Amygdala (tissue), 56 donors: ENCODE results near the gene YIPF2.

ENCODE experiments used
- DNase-seq, 56 donors: peaks; one replicate each; lab custom pipeline; 2025; lab: John Stamatoyannopoulos, UW

YIPF2 gene

GRCh38 chr19:10913716-10914340 lies 14.6 kb downstream of the YIPF2 start:
- DNase-seq = no peak

- DNase-seq = no peak
Measured at GRCh38 chr19:10912619-10913018, 15.8 kb downstream of the YIPF2 start.

GRCh38 chr19:10911579-10912363 lies 16.7 kb downstream of the YIPF2 start:
- no peak for DNase-seq

DNA sequence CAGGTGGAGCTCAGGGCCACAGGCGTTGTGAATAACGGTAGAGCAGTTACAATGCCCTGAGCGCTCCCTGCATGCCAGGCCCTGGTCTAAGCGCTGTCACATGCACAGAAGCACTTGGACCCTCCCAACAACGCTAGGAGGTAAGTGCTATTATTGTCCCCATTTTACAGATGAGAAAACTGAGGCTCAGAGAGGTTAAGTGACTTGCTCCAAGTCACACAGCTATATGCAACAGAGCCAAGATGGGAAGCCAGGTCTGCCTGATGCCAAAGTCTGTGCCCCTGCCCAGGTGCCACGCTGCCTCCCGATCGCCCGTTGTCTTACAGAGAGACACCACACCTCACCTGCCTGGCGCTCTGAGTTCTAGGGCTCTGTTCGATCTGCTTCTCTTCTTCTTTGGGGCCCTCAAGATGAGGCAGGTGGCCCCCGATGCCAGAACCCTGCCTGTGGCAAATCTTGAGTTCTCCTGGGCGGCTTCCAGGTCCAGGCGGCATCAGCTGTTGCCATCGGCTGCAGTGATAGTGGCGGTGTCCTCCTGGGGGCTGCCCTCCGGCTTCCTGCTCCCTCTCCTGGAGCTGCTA lies 20.0 kb downstream of the YIPF2 start:
- no peak for DNase-seq

GRCh38 chr19:10907925-10908324 lies 20.5 kb downstream of the YIPF2 start:
- DNase-seq = no peak

GRCh38 chr19:10899151-10899653 lies 29.2 kb downstream of the YIPF2 start:
- peak in 18 of 56 donors; percentile 8 to 56 (median 28) for DNase-seq

- no peak for DNase-seq
Measured at GRCh38 chr19:10898633-10899032, 29.8 kb downstream of the YIPF2 start.

DNA sequence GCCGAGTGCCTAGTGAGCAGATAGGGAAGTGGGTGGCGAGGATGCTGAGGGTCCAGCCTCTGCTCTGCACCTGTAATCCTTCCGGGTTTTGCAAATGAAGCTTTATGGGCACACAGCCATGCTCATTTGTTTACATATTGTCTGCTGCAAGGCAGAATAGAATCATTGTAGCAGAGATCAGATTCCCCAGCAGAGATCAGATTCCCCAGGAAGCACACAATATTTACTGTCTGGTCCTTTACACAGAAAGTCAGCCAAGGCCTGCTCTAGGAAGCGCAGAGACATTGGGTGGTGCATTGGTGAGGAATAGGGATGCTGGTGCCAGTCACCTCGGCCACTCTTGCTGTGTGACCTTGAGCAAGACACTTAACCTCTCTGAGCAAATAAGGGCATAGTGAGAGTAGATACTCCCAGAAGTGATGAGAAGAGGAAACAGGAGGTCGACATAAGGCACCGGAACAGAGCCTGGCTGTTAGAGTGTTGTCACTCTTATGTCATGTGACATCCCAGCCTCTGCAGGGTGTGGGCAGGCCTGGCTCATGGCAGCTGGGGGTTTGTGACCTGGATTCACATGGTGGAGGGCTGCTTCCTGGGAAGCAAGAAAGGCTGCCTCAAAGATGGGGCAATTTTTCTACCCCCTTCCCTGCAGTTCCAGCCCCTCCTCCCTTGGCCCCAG lies 31.4 kb downstream of the YIPF2 start:
- no peak for DNase-seq

GRCh38 chr19:10895920-10896319 lies 32.5 kb downstream of the YIPF2 start:
- DNase-seq = no peak

DNA sequence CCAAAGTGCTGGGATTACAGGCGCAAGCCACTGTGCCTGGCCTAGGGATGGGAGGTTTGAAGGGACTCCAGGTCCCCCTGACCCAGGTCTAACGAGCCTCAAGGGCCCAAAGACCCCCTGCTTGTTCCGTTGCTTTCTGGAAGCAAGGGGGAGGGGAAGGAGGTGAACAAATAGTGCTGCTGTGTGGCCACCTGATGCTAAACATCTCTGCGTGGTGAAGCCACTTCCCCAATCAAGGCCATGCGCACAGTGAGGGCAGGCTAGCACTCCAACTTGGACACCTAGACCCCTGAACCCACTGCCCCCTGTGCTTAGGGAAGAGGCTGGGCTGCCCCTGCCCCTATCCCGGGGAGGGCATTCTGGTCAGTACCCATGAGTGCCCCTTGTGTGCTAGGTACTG lies 33.1 kb downstream of the YIPF2 start:
- DNase-seq = no peak

DNA sequence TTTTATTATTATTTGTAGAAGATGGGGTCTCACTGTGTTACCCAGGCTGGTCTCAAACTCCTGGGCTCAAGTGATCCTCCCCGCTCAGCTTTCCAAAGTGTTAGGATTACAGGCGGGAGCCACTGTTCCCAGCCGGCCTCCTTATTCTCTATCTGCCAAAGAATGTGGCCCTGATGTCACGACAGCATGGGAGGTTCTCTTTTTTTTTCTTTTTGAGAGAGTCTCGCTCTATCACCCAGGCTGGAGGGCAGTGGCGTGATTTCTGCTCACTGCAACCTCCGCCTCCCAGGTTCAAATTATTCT lies 33.6 kb downstream of the YIPF2 start:
- no peak for DNase-seq

DNA sequence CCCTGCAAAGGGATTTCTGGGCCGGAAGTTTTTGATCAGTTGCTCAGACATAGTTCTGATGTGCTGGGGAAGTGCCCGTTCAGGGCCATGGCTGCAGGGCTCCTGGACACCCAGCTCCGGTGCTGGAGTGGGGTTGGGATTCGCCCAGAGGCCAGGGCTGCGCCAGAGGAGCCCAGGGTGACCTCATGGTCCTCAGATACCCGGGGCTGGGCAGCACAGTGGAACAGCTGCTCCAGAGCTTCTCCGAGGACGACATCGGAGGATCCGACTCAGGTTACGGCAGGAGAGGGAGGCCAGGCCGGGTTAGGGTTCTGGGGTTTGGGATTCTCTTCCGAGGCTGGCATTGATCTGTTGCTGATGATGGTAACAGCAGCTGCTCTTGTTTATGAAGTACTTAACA lies 36.2 kb downstream of the YIPF2 start:
- no peak for DNase-seq

DNA sequence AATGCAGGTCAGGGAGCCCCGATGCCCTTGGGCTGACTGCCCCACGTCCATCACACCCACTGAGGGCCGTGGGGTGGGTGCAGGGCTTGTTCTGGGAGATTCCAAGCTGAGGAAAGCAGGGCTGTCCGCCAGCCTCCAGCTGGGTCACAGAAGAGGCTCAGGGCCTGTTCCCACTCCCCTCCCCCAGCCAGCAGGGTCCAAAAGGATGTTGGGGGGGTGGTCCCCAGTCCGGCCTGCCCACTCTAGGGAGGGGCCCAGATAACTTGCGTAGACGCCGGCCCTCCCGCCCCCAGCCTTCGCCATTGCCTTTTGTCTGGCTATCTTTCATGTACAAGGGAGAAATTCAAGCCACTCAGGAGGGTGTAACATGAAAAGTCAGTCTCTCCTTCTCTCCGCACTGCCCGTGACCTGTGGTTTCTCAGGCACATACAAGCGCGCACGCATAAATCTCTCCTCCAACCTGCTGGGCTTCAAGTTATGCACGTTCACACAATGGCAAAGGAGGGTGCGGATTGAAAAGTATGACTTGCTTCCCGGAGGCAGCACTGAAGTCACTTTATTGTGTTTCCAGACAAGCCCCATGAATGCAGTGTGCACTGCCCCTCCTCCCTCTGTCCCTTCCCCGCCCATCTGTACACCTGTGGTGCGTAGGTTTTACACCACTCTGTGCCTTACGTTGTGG lies 36.9 kb downstream of the YIPF2 start:
- DNase-seq = peak in 8 of 56 donors; percentile 17 to 37 (median 31)

DNA sequence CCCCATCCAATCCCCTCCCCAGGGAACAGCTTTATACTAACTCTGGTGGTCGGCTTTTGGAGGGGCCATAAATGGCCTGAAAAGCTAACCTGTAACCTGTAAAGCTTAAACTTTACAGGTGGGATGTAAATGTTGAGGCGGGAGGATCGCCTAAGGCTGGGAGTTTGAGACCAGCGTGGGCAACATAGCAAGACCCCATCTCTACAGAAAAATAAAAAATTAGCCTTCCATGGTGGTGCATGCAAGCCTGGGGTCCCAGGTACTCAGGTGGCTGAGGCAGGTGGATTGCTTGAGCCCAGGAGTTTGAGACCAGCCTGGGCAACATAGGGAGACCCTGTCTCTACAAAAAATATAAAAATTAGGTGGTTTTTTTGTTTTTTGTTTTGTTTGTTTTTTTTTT lies 38.6 kb downstream of the YIPF2 start:
- DNase-seq = no peak

- peak in 3 of 56 donors; percentile 14 to 20 (median 18) for DNase-seq
Measured at GRCh38 chr19:10888421-10888866, 40.0 kb downstream of the YIPF2 start.

- DNase-seq = no peak
Measured at GRCh38 chr19:10887616-10888367, 40.6 kb downstream of the YIPF2 start.

- DNase-seq = peak in 1 of 56 donors; percentile 9
Measured at GRCh38 chr19:10885201-10886169, 43.0 kb downstream of the YIPF2 start.

- no peak for DNase-seq
Measured at GRCh38 chr19:10884274-10884673, 44.2 kb downstream of the YIPF2 start.

DNA sequence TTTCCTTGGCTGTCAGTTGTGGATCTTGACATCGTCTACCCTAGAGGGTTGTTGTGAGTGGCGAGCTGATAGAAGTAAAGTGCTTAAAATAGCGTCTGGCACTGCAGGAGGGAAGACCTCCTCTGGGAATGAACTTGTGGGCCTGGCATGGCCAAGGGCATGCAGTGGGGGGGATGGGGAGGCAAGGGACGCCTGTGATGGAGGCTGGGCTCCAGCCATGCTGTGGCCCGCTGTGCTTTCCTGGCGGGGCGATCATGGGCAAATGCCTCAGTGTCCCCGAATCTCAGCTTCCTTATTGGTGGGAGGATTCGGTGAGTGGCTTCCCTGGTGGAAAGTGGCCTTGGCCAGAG lies 46.4 kb downstream of the YIPF2 start:
- DNase-seq = no peak
